Stomach (tissue), 4 donors: ENCODE measurements around the gene RAB39A.

Experiments
- POLR2A ChIP-seq, 4 donors: fragments of 450-650 bp; IDR thresholded peaks; one replicate each; pipeline ENCODE4 v1.6.1; 2016; ENCODE audit warnings: antibody characterized with exemption in 4 of 4, control low read depth in 2 of 4, mild to moderate bottlenecking in 1 of 4, moderate library complexity in 1 of 4
- TF ChIP-seq, protein P1 (sequence below), 7 experiments: fragments of 450-650 bp in 4 of 7; fragments of 200-600 bp in 3 of 7; sonication (generic) in 3 of 7; IDR thresholded peaks; one replicate each; pipeline ENCODE4 v1.5.1; 2016 to 2019; ENCODE audit warnings: antibody characterized with exemption in 7 of 7, control low read depth in 2 of 7, mild to moderate bottlenecking in 1 of 7

- TF ChIP-seq POLR2A (IDR thresholded peaks at IDR 0.05): no peak
- TF ChIP-seq, protein P1, sequence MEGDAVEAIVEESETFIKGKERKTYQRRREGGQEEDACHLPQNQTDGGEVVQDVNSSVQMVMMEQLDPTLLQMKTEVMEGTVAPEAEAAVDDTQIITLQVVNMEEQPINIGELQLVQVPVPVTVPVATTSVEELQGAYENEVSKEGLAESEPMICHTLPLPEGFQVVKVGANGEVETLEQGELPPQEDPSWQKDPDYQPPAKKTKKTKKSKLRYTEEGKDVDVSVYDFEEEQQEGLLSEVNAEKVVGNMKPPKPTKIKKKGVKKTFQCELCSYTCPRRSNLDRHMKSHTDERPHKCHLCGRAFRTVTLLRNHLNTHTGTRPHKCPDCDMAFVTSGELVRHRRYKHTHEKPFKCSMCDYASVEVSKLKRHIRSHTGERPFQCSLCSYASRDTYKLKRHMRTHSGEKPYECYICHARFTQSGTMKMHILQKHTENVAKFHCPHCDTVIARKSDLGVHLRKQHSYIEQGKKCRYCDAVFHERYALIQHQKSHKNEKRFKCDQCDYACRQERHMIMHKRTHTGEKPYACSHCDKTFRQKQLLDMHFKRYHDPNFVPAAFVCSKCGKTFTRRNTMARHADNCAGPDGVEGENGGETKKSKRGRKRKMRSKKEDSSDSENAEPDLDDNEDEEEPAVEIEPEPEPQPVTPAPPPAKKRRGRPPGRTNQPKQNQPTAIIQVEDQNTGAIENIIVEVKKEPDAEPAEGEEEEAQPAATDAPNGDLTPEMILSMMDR (IDR thresholded peaks at IDR 0.05): no peak
Observed at GRCh38 chr11:107951155-107951554, 22.9 kb downstream of the RAB39A start.
